HG03432 (cell line): ENCODE data around the gene IQCN.

Source experiments
- ATAC-seq: cut with Tn5 transposase; IDR thresholded peaks from one replicate; pipeline ENCODE4 v1.9.1; 2021; ENCODE audit warnings: mild to moderate bottlenecking, moderate library complexity; ENCODE audit not compliant: unreplicated experiment

IQCN gene

DNA sequence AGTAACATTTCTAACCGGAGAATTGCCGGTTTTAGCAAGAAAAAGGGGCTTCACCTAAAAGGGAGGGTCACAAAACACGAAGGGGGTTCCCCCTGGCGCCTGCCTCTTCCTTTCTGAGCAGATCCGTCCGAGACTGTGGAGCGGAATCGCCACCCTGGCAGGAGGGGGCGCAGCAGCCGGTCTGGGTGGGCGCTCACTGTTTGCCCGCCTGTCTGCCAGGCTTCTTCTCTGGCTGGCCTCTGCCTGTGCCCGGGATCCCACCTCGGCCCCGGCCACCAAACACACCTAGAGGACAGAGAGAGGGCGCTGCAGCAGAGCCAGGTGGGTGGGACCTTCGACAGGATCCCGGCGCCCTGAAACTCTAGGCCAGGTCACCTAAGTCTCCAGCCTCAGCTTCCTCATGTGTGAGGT, 33.0 kb upstream of the IQCN start:
- ATAC-seq = no peak

DNA sequence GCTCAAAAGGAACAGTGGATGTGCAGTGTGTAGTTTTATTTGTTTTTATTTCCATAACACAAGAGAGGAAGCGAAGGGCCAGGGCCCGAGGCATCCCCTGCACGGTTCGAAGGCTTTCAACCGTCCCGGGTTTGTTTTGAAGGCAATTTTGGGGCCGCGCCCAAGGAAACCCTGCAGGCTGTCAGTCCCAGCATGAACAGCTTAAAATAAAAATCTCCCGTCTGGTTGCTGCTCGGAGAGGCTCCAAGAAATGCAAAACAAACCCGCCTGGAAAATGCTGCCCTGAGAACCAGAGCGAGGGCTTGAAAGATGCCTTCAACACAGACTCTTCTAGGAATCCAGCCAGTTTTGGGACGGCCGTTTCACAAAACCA, 32.6 kb upstream of the IQCN start:
- ATAC-seq = no peak

DNA sequence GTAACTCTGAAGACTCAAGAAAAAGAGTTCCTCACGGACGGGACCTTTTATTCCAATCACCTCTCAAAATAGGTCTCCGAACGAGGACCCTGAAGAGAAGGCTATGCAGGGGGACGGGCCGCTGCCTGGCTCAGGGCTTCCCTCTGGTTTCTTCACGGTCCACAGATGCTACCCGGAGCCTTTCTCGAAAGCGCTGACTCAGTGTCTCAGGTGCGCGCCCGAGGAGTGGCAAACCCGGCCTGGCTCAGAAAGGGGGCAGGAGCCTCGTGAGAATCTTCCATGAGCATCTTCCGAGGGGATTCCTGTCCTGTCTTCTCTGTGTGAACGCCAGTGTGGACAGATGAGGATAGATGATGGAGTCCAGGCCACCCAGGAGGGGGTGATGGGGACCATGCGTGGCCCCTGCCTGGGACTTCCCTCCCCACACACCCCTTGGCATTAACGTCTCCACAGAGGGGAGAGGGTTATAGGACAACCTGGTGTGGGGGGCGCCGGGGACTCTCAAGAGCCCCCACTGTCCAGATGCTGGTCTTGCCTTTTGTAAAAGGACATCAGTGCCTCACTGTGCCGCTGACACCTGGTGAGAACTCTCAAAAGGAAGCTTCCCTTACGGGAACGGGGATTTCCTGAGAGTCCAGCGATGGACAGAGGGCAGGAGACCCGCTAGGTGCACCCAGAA, 32.1 kb upstream of the IQCN start:
- ATAC-seq = no peak

DNA sequence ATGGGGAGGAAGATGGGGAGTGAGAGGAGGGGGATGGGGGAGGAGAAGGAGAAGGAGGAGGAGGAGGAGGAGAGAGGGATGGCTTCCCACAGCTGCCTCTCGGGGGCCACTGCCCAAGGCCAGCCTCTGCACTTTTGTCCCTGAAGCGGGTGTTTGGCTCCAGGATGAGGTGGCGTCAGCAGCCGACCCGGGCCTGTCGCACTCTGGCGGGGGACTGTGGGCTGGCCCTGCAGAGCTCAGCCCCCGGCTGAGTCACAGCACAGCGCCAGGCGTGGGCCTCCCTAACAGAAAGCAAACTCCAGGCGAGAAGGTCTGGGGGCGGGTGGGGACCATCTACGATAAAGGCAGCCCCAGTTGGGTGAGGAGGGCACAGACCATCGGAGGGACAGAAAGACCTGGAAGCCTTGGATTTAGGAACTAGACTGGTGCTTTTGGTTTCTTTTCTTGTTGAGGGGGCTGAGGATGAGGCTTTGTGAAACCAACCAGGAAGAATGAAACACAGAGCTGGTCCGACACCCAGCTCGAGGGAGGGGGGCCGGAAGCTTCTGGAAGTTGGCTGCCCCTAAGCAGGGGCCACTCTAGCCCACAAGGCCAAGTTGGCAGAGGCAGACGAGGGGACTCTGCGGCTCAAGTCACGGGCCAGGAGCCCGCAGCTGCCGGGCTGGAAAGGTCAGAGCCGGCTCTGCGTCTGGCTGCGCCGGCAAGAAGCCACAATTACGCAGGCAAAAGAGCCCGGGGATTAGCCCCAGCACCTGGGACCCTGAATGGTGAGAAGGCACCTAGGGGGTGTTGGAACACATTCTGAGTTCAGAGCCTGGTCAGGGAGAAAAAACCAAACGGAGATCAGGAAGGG, 30.4 kb upstream of the IQCN start:
- ATAC-seq = peak; percentile 49

DNA sequence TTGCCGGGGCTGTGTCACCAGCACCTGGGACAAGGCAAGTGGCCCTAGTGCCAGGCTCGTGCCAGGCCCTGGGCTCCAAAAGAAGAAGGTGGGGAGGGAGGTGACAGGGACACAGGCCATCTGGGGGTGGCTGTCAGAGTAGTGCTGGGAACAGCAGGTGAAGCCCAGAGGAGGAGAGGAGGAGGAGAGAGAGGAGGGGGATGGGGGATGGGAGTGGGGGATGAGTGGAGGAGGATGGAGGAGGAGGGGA, 29.9 kb upstream of the IQCN start:
- ATAC-seq = no peak

DNA sequence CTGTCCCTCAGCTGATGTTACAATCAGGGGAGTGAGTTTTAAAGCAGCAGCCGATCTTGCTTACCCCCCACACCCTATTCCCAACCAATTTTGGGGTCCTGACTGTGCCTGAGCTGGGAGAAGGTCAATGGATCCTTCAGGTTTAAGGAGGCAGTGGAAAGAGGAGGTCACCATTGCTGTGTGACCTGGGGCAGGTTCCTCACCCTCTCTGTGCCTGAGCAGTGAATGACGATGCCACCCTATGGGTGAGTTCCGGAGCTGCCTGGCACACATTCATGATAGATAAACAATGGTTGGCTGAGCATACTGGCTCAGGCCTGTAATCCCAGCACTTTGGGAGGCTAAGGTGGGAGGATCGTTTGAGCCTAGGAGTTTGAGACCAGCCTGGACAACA, 27.5 kb upstream of the IQCN start:
- ATAC-seq = no peak

DNA sequence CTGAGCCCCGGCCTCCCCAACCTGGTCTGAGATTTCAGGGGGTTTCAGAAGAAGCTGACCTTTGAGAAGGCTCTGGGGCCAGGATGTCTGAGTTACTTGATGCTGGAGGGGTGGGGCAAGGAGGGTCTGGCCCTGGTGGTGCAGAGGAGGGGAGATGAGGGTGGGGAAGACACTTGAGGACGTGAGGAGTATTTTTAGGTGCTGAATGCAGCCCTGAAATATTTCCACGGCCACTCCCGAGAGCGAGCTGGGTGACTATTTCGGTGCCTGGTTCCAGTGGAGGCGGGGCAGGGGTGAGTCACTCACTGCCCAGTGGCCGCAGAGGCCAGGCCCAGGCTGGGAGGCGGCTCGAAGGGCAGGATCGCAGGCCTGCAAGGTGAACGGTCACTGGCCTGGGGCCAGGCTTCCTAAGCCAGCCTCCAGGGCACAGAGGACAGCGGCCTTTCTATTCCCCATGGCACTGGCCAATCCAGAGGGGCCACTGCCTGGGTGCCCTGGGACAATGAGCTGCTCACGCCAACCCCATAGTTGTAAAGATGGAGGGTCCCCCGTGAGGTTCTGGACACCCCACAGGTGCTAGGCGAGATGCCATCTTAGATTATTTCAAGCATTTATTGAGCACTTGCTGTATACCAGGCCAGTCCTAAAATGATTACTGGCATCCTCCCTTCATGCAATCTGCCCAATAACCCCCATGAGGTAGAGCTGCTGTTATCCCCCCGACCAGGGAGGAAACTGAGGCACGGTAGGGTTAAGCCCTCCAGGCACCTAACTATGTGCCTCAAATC, 26.9 kb upstream of the IQCN start:
- no peak for ATAC-seq

DNA sequence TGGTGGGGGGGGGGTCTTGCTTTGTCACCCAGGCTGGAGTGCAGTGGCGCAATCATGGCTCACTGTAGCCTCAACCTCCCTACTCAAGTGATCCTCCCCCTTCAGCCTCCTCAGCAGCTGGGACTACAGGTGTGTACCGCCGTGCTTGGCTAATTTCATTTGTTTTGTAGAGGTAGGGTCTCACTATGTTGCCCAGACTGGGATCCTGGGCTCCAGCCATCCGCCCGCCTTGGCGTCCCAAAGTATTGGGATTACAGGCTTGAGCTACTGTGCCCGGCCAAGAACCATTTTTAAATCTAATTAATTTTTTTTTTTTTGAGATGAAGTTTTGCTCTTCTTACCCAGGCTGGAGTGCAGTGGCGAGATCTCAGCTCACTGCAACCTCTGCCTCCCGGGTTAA, 25.4 kb upstream of the IQCN start:
- no peak for ATAC-seq

DNA sequence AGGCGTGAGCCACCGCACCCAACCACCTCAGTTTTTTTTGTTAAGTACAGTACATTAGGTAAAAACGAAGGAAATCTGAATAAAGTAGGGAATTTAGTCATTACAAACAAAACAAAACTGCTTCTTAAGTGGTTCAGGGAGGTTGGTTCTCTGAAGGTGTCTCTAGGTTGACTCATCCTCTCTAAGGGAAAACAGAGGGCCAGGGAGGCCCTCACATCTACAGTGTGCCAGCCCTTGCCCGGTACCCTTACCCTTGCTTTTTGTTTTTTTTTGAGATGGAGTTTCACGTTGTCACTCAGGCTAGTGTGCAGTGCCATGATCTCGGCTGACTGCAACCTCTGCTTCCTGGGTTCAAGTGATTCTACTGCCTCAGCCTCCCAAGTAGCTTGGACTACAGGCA, 24.3 kb upstream of the IQCN start:
- ATAC-seq = no peak

DNA sequence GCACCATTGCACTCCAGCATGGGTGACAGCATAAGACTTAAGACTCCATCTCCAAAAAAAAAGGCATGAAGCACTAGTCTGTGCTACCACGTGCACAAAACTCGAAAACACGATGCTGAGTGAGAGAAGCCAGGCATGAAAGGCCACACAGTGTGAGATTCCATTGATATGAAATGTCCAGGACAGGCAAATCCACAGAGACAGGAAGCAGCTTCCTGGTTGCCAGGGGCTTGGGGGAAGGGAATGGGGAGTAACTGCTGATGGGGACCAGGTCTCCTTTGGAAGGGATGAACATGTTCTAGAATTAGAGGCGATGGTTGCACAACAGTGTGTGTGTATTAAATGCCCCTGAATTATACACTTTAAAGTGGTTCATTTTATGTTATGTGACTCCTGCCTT, 23.1 kb upstream of the IQCN start:
- ATAC-seq = no peak

DNA sequence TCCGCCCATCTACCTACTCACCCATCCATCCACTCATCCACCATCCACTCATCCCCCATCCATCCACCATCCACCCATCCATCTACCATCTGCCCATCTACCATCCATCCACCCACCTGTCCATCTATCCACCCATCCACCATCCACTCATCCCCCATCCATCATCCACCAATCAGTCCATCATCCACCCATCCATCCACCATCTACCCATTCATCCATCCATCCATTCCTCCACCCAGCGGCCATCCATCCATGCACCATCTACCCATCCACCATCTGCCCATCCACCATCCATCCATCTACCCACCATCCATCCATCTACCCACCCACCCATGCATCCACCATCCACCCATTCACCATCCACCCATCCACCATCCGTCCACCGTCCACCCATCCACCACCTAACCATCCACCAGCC, 20.8 kb upstream of the IQCN start:
- ATAC-seq = no peak

DNA sequence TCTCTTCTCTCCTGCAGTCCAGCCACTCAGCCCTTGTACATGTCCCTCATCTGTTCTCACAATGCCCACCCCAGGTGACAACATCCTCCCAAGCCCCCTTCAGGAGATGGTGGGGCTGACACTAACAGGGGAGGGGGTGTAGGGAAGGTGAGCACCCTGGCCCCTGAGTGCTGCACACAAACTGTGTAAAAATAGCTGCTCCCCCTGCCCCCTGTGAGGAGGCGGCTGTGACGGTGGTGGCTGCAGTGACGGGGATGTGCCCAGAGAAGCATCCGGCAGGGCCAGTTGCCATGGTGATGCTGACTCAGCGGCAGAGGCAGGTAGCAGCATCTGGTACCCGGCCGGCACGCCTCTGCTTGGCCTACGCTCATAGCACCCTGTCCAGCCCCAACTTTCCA, 20.2 kb upstream of the IQCN start:
- ATAC-seq = no peak

DNA sequence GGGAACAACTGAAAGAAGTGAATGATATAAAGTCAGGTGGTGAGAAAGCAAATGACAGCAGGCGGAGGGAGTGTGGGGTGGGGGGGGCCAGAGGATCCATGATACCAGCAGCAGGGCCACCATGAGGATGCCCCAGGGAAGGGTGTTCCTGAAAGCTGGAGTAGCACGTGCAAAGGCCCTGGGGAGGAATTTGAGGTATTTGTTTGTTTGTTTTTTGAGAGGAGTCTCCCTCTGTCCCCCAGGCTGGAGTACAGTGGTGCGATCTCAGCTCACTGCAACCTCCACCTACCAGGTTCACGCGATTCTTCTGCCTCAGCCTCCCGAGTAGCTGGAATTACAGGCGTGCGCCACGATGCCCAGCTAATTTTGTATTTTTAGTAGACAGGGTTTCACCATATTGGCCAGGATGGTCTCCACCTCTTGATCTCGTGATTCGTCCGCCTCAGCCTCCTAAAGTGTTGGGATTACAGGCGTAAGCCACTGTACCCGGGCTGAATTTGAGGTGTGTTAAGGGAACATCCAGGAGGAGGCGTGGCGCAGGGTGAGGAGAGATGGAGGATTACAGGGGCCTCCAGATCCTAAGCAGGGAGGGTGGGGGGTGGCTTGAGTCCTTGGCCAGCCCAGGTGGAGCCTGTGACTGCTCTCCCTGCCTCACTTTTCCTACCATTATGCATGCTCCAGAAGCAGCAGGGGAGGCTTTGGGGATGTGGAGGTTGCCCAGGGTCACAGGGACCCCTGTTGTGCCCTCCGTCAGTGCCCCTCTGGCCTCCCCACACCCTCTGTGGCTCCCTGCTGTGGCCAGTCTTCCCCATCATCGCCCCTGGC, 19.6 kb upstream of the IQCN start:
- no peak for ATAC-seq

DNA sequence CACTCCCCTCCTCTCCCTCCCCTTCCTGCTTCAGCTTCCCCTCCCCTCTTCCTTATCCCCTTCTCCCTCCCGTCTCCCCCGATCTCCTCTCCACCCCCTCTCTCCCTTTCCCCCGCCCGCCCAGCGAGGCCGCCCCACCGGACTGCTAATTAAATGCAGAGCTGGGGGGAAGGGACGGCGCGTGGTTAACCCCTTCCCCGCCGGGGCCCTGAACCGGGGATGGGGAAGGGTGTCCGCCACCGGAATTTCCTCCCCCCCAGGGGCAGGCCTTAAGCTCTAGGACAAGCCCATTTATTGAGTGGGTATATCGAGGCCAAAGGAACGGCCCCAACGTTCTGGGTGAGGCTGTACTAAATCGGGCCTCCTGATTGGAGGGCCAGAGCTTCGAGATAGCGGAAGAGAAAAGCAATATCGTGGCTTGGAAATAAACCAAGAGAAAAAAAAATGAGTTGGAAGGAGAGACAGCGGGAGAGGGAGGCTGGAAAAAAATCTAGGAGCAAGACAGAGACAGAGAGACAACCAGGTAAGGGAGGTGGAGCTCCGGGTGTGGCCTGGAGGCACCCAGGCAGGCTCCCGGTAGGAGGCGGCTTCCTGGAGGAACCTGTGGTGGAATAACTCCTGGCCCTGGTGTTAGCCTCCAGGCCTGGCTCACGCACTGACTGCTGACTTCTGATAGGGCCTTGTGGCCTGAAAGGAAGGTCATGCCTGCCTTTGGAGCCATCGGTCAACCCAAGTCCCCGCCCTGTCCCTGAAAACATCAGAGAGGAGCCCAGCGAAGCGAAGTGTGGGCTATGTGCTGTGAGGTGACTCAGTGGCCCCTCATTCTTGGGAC, 18.8 kb upstream of the IQCN start:
- no peak for ATAC-seq

DNA sequence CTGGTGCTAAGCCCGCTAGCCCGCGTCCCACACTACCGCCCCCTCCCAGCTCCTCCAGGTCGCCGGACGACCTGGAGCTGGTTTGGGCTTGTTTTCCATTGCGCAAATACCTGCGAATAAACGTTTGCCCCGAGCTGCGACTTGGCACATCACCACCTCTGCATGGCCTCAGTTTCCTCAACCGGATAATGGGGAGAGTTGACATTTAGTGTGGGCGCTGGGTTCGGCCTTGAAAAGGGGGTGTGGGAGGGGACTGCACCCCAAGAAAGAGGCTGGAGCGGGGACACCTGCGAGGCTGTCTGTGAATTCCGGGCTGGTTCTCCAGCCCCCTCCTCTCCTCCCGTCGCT, 18.2 kb upstream of the IQCN start:
- ATAC-seq = no peak

DNA sequence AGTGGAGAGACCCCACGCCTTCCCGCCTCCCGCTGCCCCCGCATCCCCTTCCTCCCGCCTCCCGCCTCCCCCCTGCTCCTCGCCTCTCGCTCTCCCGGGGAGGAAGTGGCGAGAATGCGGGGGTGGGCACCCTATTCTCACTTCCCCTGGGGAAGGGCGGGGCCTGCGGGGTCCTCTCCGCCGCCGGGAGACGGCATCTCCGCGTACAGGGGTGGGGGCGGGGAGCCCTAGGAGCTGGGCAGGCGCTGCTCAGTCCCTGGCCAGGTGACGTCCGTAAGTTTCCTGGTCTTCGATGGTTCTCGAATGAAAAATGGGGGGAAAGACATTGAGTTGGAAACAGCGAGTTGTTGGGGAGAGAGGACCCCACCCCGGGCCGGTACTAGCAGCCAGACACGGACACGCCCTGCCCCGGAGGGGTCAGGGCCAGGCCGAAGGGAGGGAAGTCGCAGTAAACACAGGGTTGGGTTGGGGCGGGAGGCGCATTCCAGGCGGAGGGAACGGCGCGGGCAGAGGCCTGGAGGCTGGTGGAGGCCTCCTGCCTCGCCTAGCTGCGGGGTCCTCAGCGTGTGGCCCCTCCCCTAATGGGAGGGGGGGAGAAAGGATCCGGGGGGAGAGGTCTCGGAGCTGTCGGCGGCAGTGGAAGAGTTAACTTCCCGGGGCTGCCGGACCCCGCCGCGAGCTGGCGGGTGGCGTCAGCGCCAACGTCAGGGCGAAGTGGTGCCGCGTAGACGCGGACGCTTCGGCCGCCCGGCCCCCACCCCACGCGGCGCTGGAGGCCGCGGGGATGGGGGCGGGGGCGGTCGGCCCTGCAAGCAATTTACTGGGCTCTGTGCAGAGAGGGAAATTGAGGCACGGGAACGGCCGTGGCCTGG, 17.6 kb upstream of the IQCN start:
- peak; percentile 51 for ATAC-seq

DNA sequence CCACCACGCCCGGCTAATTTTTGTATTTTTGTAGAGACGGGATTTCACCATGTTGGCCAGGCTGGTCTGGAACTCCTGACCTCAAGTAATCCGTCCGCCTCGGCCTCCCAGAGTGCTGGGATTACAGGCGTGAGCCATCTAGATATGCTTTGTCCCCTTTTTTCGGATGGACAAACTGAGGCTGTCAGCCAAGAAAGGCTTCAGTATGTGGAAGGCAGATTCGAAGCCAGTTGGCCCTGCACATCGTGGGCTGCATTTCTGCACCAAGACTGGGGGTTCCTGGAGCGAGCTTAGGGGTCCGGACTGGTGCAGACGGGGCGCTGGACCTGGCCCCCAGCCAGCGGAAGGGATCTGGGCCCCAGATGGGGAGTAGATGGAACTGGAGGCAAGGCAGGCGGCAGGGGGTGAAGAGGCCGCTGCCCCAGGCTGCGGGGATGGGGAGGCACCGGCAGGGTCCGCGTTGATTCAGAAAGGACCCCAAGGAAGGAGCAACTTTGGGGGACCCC, 16.8 kb upstream of the IQCN start:
- no peak for ATAC-seq

DNA sequence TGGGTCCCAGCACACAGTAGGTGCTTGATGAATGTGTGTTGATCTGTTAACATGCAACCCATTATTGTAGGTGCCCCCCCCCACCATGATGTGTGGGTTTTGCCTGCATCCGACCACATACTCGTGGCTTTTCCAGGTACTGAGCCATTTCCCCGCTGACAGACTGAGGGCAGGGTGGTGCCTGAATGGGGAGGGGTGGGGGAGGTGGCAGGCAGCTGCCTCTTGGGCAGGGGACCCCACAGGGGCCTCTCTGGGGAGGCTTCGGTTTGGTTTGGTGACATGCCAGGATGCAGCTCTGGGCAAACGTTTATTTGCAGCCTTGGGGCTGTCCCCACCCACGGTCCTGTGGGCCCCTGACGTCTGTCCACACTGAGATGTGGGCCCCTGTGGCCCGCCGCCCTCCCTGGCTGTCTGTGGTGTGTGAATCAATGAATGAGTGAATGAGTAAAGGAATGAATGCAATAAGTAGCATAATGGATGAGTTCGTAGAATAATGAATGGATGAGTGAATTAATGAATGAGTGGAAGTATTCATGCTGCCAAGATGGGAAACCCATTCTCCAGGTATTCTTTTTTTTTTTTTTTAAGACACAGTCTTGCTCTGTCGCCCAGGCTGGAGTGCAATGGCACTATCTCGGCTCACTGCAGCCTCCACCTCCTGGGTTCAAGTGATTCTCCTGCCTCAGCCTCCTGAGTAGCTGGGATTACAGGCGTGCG, 16.2 kb upstream of the IQCN start:
- ATAC-seq = peak; percentile 42
